ENCODE measurements around the gene PPP1CA. TPM values are rescaled to one million over a fixed set of nuclear protein-coding genes. Genes with fewer than 3 reads are reported as not detected.

PPP1CA gene
- total and polyA plus RNA-seq, 7 donors = 59.5 to 357 (median 87.0) TPM

GRCh38 chr11:67408437-67409200 is 7.0 kb upstream of the PPP1CA start:
- TF ChIP-seq POLR2AphosphoS5 (IDR thresholded peaks at IDR 0.05) = no peak
- TF ChIP-seq EP300 (IDR thresholded peaks at IDR 0.05) = no peak
- TF ChIP-seq, protein P1, sequence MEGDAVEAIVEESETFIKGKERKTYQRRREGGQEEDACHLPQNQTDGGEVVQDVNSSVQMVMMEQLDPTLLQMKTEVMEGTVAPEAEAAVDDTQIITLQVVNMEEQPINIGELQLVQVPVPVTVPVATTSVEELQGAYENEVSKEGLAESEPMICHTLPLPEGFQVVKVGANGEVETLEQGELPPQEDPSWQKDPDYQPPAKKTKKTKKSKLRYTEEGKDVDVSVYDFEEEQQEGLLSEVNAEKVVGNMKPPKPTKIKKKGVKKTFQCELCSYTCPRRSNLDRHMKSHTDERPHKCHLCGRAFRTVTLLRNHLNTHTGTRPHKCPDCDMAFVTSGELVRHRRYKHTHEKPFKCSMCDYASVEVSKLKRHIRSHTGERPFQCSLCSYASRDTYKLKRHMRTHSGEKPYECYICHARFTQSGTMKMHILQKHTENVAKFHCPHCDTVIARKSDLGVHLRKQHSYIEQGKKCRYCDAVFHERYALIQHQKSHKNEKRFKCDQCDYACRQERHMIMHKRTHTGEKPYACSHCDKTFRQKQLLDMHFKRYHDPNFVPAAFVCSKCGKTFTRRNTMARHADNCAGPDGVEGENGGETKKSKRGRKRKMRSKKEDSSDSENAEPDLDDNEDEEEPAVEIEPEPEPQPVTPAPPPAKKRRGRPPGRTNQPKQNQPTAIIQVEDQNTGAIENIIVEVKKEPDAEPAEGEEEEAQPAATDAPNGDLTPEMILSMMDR (IDR thresholded peaks at IDR 0.05) = no peak
- no peak for TF ChIP-seq POLR2A (IDR thresholded peaks at IDR 0.05)
- Histone ChIP-seq H3K4me3 (no peak overlapping the region), H3K9me3 (no peaks in the 10 kb centered on the region), H3K36me3 (no peaks in the 10 kb centered on the region), H3K27me3 (peaks cover 31 to 98% (median 59%) of the 10 kb centered on the region in 3 donors), H3K4me1 (no peaks in the 10 kb centered on the region), H3K27ac (no peak overlapping the region)
- intact Hi-C loops (cut with DNase I) = no loop called here
- 49 to 73% methylated on average over 18 of the region's 18 CpGs for WGBS, 2 donors
- no peak for DNase-seq

- intact Hi-C loops (cut with DNase I) = no loop called here
- no peak for DNase-seq
- no peaks in the 10 kb centered on the region for H3K9me3 ChIP-seq
- H3K36me3 ChIP-seq = no peaks in the 10 kb centered on the region
- peaks cover 0 to 5% (median 0%) of the 10 kb centered on the region in 4 donors for H3K4me1 ChIP-seq
- WGBS, 2 donors = 76% methylated on average over 12 of the region's 12 CpGs
- peaks cover 26 to 92% (median 51%) of the 10 kb centered on the region in 3 donors for H3K27me3 ChIP-seq
- TF ChIP-seq, protein P1 (IDR thresholded peaks at IDR 0.05) = no peak
- no peak for TF ChIP-seq EP300 (IDR thresholded peaks at IDR 0.05)
- no peak for TF ChIP-seq POLR2A (IDR thresholded peaks at IDR 0.05)
- TF ChIP-seq POLR2AphosphoS5 (IDR thresholded peaks at IDR 0.05) = no peak
- H3K27ac ChIP-seq = no peak overlapping the region
- H3K4me3 ChIP-seq = no peak overlapping the region
Observed at GRCh38 chr11:67407688-67408163, 6.1 kb upstream of the PPP1CA start.

DNA sequence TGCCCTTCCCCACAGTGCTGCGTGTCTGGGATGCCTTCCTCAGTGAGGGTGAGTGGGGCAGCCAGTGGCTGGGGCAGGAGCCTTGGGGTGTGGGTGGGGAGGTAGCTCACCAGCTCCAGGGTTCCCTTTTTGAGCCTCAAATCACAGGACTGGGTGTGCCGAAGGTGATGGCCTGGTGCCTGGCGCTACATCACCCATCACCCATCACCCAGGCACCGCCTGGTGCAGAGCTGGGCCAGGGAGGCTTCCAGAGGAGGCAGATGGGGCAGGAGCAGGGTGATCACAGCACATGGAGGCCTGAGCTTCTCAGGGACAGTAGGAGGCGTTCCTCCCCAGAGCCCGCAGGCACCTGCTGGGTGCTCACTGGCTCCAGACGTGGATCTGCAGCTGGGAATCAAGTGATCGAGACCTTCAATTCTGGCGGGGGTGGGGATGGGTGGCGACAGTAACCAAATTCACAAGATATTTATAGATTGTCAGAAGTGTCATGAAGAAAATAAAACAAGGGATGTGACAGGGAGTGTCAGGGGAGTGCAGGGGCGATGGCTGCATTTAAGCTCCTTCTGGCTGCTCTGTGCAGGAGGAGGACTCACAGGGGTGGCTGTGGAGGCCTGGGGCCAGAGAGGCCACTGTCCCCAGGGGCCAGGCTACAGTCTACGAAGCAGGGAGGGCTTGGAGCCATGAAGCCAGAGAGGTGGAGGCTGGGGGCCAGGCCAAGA is 5.5 kb upstream of the PPP1CA start:
- H3K4me3 ChIP-seq = no peak overlapping the region
- 43 to 48% methylated on average over 12 of the region's 12 CpGs for WGBS, 2 donors
- peaks cover 0 to 11% (median 5%) of the 10 kb centered on the region in 4 donors for H3K4me1 ChIP-seq
- H3K27ac ChIP-seq = no peak overlapping the region
- DNase-seq = no peak
- TF ChIP-seq, protein P1 (IDR thresholded peaks at IDR 0.05) = no peak
- TF ChIP-seq POLR2A (IDR thresholded peaks at IDR 0.05) (no peak), EP300 (IDR thresholded peaks at IDR 0.05) (no peak), POLR2AphosphoS5 (IDR thresholded peaks at IDR 0.05) (no peak)
- H3K27me3 ChIP-seq = peaks cover 26 to 86% (median 50%) of the 10 kb centered on the region in 3 donors
- H3K36me3 ChIP-seq = no peaks in the 10 kb centered on the region
- H3K9me3 ChIP-seq = no peaks in the 10 kb centered on the region
- intact Hi-C loops (cut with DNase I) = no loop called here

GRCh38 chr11:67406420-67406968 is 4.8 kb upstream of the PPP1CA start:
- Histone ChIP-seq H3K27me3 (peaks cover 26 to 80% (median 46%) of the 10 kb centered on the region in 3 donors), H3K4me3 (no peak overlapping the region), H3K36me3 (no peaks in the 10 kb centered on the region), H3K9me3 (no peaks in the 10 kb centered on the region), H3K27ac (no peak overlapping the region), H3K4me1 (peaks cover 0 to 14% (median 7%) of the 10 kb centered on the region in 4 donors)
- no peak for DNase-seq
- TF ChIP-seq POLR2AphosphoS5 (IDR thresholded peaks at IDR 0.05) = no peak
- 81 to 84% methylated on average over 18 of the region's 18 CpGs for WGBS, 2 donors
- intact Hi-C loops (cut with DNase I) = no loop called here

All from sigmoid colon (tissue), 7 donors.